DMS153 treated with DMSO at 0.1 percent for 48 hours (cell line): ENCODE measurements around the gene S100A13.
"Not testable (repeated sequence)": the region's sequence is repeated elsewhere in the genome, so short reads cannot be mapped to it uniquely, and the experiment has no call there.

ENCODE experiments used
- DNase-seq: peaks from one replicate; lab custom pipeline; 2025; ENCODE audit not compliant: unreplicated experiment; lab: John Stamatoyannopoulos, UW

The S100A13 gene

GRCh38 chr1:153626904-153627714 lies at the start of gene S100A13:
Gene S100A13 (minus strand): TSS chr1:153627505. CDS start chr1:153626472, 1,033 bp downstream.
- DNase-seq = peak; percentile 87

GRCh38 chr1:153673511-153673910 lies 46.2 kb upstream of the S100A13 start:
- DNase-seq = no peak

- DNase-seq = peak; percentile 89
Measured at GRCh38 chr1:153671628-153672353, 44.5 kb upstream of the S100A13 start.

GRCh38 chr1:153670859-153671627 lies 43.7 kb upstream of the S100A13 start, which contains the start of gene ILF2:
Gene ILF2 (minus strand): TSS chr1:153670993. CDS start chr1:153670922, 71 bp downstream.
- DNase-seq = peak; percentile 100

GRCh38 chr1:153670257-153670858 lies 43.1 kb upstream of the S100A13 start:
- no peak for DNase-seq

- no peak for DNase-seq
Measured at GRCh38 chr1:153669606-153670005, 42.3 kb upstream of the S100A13 start.

- DNase-seq = not testable (repeated sequence)
Measured at GRCh38 chr1:153668672-153669071, 41.4 kb upstream of the S100A13 start.

GRCh38 chr1:153667439-153667838 lies 40.1 kb upstream of the S100A13 start:
- no peak for DNase-seq

- no peak for DNase-seq
Measured at GRCh38 chr1:153663211-153663610, 35.9 kb upstream of the S100A13 start.

GRCh38 chr1:153662269-153662668 lies 35.0 kb upstream of the S100A13 start:
- no peak for DNase-seq

GRCh38 chr1:153661111-153661708 lies 33.9 kb upstream of the S100A13 start:
- DNase-seq = no peak

GRCh38 chr1:153659656-153660055 lies 32.4 kb upstream of the S100A13 start:
- DNase-seq = no peak

- no peak for DNase-seq
Measured at GRCh38 chr1:153659175-153659534, 31.9 kb upstream of the S100A13 start.

- peak; percentile 95 for DNase-seq
Measured at GRCh38 chr1:153658400-153659174, 31.3 kb upstream of the S100A13 start, which contains the start of gene SNAPIN. Gene SNAPIN (plus strand): TSS chr1:153658703. CDS start chr1:153658744, 41 bp downstream.

- DNase-seq = no peak
Measured at GRCh38 chr1:153655333-153655732, 28.0 kb upstream of the S100A13 start.

GRCh38 chr1:153652805-153653500 lies 25.6 kb upstream of the S100A13 start:
- no peak for DNase-seq

GRCh38 chr1:153651771-153652170 lies 24.5 kb upstream of the S100A13 start:
- no peak for DNase-seq

GRCh38 chr1:153649863-153650235 lies 22.5 kb upstream of the S100A13 start:
- DNase-seq = no peak
